Fibroblast of pulmonary artery (primary cell): ENCODE measurements around the gene DNM1.

ENCODE experiments used
- DNase-seq: peaks from one replicate; pipeline ENCODE4 v3.0.0-alpha.2; 2010; ENCODE audit warnings: low read depth
- H3K4me3 ChIP-seq: replicated peaks from 2 replicates; pipeline ENCODE4 v1.5.1; 2011; ENCODE audit warnings: low read depth, mild to moderate bottlenecking, control low read depth, low read length, moderate library complexity
- CTCF ChIP-seq: IDR thresholded peaks from 2 replicates; pipeline ENCODE4 v1.5.1; 2011; ENCODE audit warnings: mild to moderate bottlenecking, control low read depth, low read length, inconsistent platforms; ENCODE audit errors: missing control alignments

DNM1 gene

GRCh38 chr9:128193469-128194096 lies 9.6 kb upstream of the DNM1 start:
- no peak for TF ChIP-seq CTCF
- no peak overlapping the region for H3K4me3 ChIP-seq
- DNase-seq = no peak

- no peak for TF ChIP-seq CTCF
- no peak overlapping the region for H3K4me3 ChIP-seq
- DNase-seq = no peak
These were observed 1.5 kb upstream of the DNM1 start for GRCh38 chr9:128201441-128202369.

- TF ChIP-seq CTCF = no peak
- H3K4me3 ChIP-seq = no peak overlapping the region
These were observed 543 bp upstream of the DNM1 start for GRCh38 chr9:128202648-128203023.

GRCh38 chr9:128203707-128204551 lies 750 bp downstream of the DNM1 start:
- no peak for TF ChIP-seq CTCF
- no peak for DNase-seq
- peak overlapping the region; percentile 64 for H3K4me3 ChIP-seq

More at GRCh38 chr9:128202648-128203023, 543 bp upstream of the DNM1 start:
- DNase-seq = no peak

GRCh38 chr9:128204858-128205257 lies 1.7 kb downstream of the DNM1 start:
- TF ChIP-seq CTCF = no peak
- DNase-seq = no peak
- no peak overlapping the region for H3K4me3 ChIP-seq

- DNase-seq = no peak
- no peak overlapping the region for H3K4me3 ChIP-seq
- TF ChIP-seq CTCF = no peak
These were observed 2.2 kb downstream of the DNM1 start for GRCh38 chr9:128205296-128205944.
